Measurements from ENCODE around the gene ADCK2. TPM values are rescaled to one million over a fixed set of nuclear protein-coding genes. Genes with fewer than 3 reads are reported as not detected.
"Not testable (repeated sequence)": the region's sequence is repeated elsewhere in the genome, so short reads cannot be mapped to it uniquely, and the experiment has no call there.

ADCK2 gene
- total RNA-seq, 1 donor from 2014 or later, result 22.2 TPM

- intact Hi-C loops (cut with micrococcal nuclease), result no loop called here
These were observed 25.7 kb upstream of the ADCK2 start for GRCh38 chr7:140646931-140647647.

DNA sequence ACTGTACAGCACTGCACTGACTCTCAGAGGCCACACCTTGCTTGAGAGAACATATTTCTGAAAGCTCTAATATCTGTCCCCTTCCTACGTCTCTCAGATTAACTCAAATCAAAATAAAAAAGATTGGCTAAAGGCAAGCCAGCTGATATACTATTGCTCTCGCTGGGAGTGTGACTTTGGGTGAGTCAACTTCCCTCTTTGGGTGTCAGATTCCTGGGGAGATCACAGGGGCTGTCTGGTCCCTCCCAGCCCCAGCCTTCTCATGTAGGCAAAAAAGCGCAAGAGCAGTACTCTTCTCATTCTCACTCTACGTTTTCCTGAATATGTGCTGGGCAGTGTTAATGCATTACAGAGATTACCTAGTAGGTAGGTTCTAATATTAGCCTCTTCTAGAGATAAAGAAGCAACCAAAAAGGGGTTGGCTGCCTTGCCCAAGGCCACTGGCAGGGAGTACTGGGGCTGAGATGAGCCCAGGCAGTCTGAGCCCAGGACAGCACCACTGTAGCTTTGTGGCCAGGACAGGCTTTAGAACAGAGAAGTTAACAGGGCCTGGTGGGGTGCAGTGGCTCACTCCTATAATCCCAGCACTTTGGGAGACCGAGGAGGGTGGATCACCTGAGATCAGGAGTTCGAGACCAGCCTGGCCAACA lies 23.1 kb upstream of the ADCK2 start:
- intact Hi-C loops (cut with micrococcal nuclease), result no loop called here

DNA sequence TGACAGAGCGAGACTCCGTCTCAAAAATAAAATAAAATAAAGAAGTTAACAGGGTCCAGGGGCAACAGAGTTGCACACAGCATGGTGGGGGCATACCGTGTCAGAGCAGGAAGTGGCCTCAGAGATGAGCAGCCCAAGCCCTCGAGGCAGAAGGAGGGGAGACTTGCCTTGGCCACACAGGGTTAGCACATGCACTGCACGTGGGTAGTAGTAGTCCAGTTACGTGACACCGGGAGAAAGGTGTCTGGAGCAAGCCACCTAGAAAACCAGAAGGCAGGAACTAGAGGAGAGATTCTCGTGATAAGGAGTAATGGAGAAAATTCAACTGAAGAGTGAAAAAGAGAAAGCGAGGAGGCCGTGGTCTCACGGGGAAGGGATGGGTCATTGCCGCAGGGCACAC lies 22.4 kb upstream of the ADCK2 start:
- intact Hi-C loops (cut with micrococcal nuclease), result no loop called here

DNA sequence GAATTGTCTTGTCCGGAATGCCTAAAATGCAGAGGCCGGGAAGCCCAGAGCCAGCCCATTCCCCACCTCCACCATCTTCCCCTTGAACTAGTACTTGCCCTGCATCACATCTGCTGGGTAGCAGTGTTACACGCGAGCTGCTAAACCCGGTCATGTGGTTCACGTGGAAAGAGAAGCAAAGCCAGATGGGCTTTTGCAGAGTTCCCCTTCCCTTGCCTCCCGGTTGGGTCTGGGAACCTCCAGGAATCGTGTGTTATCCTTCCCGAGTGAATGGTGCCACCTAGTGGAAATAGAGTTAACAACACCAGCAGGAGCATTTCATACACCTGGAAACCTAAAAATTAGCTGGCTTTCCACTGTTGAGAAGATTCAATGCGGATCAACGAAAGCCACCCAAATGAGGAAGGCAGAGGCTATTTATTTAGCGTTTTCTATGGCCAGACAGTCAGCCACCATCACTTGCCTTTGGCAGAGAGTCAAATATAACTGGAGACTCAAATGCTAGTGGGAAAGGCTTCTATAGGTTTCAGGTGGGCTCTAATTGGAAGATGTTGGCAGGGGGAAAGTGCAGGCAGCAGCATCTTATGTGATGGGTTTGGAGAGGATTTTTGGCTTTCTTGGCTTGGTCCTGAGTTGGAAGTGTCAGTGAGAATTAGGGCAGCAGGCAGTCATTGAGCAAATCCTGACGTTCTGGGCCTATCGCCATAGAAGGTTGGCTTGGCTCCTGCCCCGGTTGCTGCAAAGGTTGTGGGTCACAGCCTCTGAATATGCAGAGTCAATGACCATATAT lies 19.2 kb upstream of the ADCK2 start:
- intact Hi-C loops (cut with micrococcal nuclease), result loop anchor here (1.0 kb wide), 1 partner anchor 177 kb away; no protein-coding TSS in a partner anchor

DNA sequence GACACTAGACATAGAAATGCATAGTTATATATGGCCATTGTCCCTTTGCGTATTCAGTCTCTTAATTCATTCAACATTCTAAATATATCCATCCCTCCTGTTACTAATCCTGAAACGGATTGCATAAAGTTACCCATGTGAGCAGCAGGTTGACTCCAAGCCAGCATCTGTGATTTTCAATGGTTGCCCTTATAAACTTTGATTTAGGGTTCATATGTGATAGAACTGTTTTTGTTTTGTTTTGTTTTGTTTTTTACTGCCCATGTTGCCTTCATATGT lies 18.7 kb upstream of the ADCK2 start:
- intact Hi-C loops (cut with micrococcal nuclease), result no loop called here

- intact Hi-C loops (cut with micrococcal nuclease), result no loop called here
These were observed 18.1 kb upstream of the ADCK2 start for GRCh38 chr7:140654661-140655060.

DNA sequence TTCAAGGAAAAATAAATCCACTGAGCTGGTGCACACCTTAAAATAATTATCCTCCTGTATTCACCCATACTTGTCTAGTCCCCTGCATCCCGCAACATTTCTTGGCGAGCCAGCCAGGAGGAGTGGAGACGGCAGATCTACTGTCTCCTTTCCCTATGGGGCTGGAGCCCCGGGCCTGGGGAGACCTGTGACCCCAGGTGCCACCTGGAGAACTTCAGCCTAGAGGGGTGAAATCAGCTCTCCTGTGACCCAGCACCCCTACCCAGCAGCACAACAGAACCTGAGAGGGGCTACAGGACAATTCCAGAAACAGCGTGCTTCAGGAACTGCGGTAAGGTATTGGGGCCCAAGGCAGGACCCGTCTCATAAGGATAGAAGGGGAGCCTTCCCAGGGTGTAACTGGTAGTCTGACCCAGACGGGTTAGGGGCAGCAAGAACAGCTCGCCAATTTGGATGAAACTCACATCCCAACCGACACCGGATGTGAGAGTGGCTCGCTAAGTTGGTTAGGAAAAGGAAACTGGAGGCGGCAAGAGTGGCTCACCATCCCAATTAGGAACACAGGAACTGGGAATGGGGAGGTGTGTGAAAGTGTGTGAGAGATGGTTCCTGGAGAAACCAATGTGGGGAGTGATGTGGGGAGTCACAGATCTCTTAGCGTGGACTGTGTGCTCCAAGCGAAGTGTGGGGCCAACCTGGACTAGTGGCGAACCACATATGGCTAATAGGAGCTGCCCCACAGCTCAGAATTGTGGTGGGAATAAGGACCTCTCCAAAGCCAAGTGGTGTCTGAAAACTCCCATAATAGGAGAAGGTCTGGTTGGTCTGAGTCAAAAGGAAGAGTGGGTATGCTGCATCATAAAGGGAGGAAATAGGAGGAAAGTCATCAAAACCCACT lies 17.0 kb upstream of the ADCK2 start:
- intact Hi-C loops (cut with micrococcal nuclease), result loop anchor here (2.0 kb wide), 1 partner anchor 137 kb away; no protein-coding TSS in a partner anchor

DNA sequence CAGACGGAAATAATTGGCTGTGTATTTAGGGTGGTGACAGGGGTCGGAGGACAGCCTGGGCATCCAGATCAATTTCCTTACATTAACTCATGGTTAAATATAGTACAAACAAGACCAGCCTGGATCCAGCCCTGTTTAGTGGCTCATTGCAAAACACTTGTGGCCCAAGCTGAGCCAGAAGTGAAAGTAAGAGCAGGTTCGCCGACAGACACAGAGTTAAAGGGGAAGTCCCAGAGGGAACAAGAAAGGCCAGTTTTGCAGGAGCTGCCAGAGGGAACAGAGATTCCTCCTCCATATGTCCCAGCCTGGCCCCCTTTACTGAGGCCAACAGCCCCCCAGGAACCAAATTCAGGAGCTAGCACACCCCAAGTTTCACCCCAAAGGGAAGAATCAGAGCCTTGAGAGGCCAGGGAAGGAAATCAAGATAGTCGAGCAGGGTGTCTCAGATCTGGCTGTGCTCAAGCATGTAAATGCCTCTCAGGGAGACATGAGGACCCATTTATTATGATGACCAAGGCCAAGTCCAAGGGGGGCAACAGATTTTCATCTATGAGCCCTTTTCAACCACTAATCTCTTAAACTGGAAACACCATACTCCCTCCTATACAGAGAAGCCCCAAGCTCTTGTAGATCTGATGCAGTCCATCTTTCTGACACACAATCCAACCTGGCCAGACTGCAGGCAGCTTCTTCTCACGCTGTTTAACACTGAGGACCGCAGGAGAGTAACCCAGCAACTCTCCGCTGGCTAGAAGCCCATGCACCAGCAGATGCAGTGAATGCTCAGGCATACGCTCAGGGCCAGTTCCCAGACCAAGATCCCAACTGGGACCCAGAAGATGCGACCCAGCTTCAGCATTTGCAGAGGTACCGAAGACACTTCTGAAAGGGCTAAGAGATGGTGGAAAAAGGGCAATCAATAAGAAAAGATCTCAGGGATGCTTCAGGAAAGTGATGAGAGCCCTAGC lies 15.9 kb upstream of the ADCK2 start:
- intact Hi-C loops (cut with micrococcal nuclease), result loop anchor here (2.0 kb wide), 1 partner anchor 138 kb away; no protein-coding TSS in a partner anchor

- intact Hi-C loops (cut with micrococcal nuclease), result loop anchor here (2.0 kb wide), 1 partner anchor 139 kb away; no protein-coding TSS in a partner anchor
These were observed 14.9 kb upstream of the ADCK2 start for GRCh38 chr7:140657891-140658290.

DNA sequence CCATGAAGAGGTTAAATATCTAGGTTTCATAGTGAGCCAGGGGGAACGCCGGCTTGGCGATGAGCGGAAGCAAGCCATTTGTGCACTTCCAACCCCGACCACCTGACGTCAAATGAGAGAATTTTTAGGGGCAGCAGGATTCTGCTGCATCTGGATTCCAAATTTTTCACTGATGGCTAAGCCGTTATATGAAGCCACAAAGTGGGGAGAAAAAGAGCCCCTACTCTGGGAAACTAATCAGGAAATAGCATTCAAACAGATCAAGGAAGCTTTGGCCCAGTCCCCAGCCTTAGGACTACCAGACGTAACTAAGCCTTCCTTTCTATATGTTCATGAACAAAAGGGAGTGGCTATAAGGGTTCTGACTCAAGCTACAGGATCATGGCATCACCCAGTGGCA lies 12.9 kb upstream of the ADCK2 start:
- intact Hi-C loops (cut with micrococcal nuclease), result no loop called here

- intact Hi-C loops (cut with micrococcal nuclease), result no loop called here
These were observed 11.6 kb upstream of the ADCK2 start for GRCh38 chr7:140661124-140661523.

DNA sequence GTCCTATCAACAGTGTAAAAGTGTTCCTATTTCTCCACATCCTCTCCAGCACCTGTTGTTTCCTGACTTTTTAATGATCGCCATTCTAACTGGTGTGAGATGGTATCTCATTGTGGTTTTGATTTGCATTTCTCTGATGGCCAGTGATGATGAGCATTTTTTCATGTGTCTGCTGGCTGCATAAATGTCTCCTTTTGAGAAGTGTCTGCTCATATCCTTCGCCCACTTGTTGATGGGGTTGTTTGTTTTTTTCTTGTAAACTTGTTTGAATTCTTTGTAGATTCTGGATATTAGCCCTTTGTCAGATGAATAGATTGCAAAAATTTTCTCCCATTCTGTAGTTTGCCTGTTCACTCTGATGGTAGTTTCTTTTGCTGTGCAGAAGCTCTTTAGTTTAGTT lies 9.8 kb upstream of the ADCK2 start:
- intact Hi-C loops (cut with micrococcal nuclease), result not testable (repeated sequence)

- intact Hi-C loops (cut with micrococcal nuclease), result no loop called here
These were observed 5.3 kb upstream of the ADCK2 start for GRCh38 chr7:140667476-140667875.

DNA sequence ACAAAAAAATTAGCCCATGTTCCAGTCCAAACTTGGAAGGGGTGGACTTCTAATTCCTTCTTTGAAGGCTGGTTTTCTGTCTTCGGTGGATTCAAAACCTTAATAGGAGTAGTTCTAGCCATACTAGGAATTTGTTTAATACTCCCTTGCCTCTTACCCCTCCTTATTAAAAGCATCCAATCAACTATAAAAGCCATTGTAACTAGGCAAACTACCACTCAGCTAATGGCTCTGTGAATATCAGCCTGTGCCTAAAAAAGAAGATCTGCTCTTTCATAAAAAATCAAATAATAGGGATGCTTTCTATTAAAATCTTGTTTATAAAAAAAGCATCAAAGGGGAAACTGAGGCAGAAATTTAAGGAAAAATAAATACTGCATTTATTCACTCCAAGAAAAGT lies 4.1 kb upstream of the ADCK2 start:
- intact Hi-C loops (cut with micrococcal nuclease), result no loop called here

DNA sequence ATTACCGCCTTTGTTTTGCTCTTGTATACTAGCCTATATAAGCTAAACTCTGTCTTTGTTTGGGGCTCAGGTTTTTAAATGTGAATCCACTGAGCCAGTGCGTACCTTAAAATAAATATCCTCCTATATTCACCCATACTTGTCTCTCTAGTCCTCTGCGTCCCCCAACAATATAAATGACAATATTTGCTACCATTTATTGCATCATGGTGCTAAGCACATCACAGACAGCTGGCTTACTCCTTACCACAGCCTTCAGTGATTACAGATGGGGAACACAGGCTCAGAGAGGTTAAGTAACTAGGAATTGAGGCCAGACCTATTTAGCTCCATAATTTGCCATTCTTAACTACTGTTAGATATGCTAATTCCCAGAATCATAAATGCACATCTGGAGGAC lies 3.4 kb upstream of the ADCK2 start:
- intact Hi-C loops (cut with micrococcal nuclease), result no loop called here

DNA sequence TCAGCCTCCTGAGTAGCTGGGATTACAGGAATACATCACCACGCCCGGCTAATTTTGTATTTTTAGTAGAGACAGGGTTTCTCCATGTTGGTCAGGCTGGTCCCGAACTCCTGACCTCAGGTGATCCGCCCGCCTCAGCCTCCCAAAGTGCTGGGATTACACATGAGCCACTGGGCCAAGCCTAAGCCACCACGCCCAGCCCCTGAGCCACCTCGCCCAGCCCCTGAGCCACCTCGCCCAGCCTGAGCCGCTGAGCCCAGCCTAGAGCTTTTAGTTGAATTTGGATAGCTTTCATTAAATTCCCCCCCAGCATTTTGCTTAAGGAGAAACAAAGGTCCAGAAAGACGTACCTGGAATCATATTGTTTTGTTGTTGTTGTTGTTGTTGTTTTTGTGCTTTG lies 2.9 kb upstream of the ADCK2 start:
- intact Hi-C loops (cut with micrococcal nuclease), result loop anchor here (10.0 kb wide), 1 partner anchor 885 kb away; the partner anchor contains the start of gene AGK

DNA sequence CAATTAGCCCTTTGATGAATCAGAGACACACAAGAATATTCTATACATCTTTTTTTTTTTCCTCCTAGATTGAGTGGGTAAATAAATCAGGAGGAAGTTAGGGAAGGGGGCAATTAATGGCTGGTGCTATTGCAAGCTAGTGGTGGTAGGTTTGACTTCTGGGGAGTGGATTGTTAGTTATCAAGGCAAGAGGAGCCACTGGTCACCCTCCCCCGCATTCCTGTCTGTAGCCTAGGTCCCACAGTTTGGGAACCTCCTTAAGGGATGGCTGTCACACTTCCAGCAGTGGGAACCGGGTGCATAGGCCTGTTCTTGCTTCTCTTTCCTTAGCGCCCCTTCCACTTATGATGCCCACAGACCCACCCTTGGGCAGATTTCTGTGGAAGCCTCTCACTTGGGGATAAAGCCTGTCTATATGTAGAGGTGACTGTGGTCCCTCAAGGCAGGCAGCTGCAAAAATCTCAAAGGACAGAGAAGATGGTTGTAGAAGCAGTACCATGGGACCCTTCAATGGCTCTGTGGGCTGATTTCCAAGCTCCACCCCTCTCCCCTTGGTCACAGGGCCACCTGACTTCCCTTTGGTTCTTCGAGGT lies 2.3 kb upstream of the ADCK2 start:
- intact Hi-C loops (cut with micrococcal nuclease), result loop anchor here (10.0 kb wide), 1 partner anchor 884 kb away; the partner anchor contains the start of gene AGK

- intact Hi-C loops (cut with micrococcal nuclease), result loop anchor here (10.0 kb wide), 1 partner anchor 883 kb away; the partner anchor contains the start of gene AGK
These were observed 779 bp upstream of the ADCK2 start for GRCh38 chr7:140671966-140672365.

DNA sequence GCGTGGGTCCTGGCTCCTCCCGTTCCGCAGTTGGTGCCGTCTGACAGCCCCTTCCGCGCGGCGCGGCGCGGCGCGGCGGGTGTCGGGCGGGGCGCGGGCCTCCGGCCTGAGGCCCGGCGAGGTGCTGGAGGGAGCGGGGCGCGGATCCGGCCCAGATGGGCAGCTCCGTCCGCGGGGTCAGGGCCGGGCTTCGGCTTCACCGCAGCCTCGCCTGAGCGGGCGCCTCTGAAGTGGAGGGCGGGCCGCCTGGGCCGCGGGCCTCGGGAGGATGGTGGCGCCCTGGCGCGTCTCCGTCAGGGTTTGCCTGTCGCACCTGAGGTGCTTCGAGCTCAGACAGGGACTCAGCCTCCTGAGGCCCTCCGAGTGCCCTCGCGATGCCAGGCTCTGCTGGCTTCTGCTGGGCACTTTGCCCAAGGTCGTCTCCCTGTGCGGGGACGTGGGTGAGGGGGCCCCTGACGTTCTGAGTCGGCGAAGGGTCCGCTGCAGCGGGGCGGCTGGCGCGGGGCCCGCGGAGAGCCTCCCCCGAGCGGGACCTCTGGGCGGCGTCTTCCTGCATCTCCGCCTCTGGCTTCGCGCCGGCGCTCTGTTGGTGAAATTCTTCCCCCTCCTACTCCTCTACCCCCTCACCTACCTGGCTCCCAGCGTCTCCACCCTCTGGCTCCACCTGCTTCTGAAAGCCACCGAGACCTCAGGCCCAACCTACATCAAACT lies 473 bp downstream of the ADCK2 start:
- intact Hi-C loops (cut with micrococcal nuclease), result loop anchor here (1.0 to 10.0 kb wide), 4 partner anchors 23 to 882 kb away; partner anchors contain the start of genes AGK, MKRN1, MRPS33 and NDUFB2
